ENCODE results near the gene C1orf174.

C1orf174 gene

GRCh38 chr1:3900150-3900968, at the start of gene C1orf174:
TSS of gene C1orf174 (minus strand) at chr1:3900272. CDS start at chr1:3900186, 86 bp downstream.
- DNase-seq (ENCODE audit: low spot score), result peak; percentile 100

DNA sequence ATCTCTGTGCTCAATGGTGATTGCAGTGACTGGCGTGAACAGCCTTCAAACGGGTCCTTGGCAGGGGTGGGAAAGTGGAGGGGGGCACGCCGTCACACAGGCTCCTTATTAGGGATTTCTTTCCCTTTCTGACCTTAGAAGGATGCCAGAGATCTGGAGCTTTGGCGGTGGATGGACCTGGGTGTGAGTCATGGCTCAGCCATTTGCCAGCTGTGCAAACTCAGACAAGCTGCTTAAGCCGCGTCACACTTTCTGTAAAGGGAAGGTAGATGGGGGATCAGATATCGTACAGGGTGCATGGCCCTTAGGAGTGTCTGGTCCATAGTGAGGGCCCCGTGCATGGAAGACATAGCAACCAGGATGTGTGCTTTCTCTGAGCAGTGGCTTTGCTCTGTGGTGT, 48.3 kb upstream of the C1orf174 start:
- DNase-seq (ENCODE audit: low spot score), result no peak

- no peak for DNase-seq (ENCODE audit: low spot score)
These were observed 46.1 kb upstream of the C1orf174 start for GRCh38 chr1:3945916-3946840.

DNA sequence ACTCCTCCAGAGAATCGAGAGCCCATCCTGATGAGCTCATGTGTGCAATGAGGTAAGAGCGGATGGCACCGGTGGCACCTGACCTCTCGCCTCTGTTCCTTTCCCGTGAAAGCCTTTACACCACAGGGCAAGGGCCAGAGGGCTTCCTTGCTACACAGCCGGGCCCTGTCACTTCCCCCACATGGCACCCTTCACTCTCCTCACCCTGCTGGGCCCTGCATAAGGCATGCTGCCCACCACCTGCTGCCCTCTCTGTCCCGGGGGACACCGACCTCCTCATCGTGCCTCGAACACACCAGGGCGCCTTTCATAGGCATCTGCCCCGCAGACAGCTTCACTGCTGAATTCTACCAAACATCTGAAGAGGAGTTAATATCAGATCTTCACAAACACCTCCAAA, 45.1 kb upstream of the C1orf174 start:
- no peak for DNase-seq (ENCODE audit: low spot score)

DNA sequence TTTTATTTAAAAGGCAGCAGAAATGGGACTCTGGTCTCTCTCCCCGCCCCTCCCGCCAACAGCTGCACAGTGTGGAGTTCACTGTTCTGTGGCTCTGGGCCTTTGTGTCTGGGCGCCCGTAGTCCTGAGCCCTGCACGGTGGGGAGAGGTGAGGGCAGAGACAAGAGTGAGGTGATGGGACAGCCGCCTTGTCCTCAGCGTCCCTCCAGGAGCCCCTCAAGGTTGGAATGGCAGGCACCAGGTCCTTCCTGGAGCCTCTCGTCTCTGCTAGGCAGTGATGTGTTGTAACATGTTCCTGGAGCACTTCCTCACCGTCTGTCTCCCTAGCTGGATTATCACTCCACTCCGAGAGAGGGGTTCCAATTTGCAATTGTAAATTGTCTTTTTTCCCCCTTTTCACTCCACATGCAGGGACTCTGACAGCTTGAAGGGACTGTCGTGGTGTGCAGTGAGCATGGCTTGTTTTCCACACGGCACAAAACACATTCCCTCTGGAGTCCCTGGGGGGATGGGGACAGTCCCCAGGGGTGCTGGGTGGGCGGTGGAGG, 44.6 kb upstream of the C1orf174 start:
- DNase-seq (ENCODE audit: low spot score), result no peak

DNA sequence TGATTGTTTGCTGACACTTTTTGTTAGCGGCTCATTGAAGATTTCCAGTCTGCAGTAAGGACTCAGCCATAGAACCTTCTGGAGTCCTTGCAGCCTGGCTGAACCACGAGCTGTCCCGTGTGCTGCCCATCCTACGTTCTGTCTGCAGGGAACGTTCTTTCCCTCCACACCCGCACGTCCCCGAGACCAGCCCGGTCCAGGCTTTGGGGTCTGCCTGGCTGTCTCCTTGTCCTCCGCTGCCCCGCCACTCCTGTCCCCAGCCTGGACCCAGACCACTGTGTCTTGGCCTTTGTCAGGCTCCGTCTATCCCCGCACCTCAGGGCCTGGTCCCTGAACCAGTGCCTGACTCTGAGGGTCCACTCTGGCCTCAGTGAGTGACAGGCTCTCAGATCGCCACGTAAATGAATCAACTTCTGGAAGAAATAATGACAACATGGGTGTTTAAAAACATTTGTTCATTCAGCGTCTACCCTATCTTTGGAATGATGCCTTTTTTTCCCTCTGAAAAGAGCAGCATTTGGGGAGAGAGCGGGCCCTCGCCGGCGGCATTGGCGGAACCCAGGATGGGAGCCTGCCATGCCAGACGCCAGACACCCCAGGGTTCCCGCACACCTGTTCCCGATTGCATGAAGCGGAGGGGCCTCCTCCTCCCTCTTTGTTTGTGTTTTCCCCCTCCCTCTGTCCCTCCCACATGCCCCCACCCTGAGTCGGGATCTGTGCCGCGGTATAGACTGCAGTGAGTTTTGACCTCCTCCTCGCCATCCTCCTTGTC, 43.9 kb upstream of the C1orf174 start:
- DNase-seq (ENCODE audit: low spot score), result no peak

GRCh38 chr1:3943123-3943431, 43.0 kb upstream of the C1orf174 start:
- no peak for DNase-seq (ENCODE audit: low spot score)

- DNase-seq (ENCODE audit: low spot score), result no peak
These were observed 42.5 kb upstream of the C1orf174 start for GRCh38 chr1:3942416-3943122.

- no peak for DNase-seq (ENCODE audit: low spot score)
These were observed 40.8 kb upstream of the C1orf174 start for GRCh38 chr1:3940754-3941345.

- DNase-seq (ENCODE audit: low spot score), result no peak
These were observed 40.1 kb upstream of the C1orf174 start for GRCh38 chr1:3940081-3940753.

GRCh38 chr1:3939242-3940080, 39.4 kb upstream of the C1orf174 start:
- DNase-seq (ENCODE audit: low spot score), result peak; percentile 57

DNA sequence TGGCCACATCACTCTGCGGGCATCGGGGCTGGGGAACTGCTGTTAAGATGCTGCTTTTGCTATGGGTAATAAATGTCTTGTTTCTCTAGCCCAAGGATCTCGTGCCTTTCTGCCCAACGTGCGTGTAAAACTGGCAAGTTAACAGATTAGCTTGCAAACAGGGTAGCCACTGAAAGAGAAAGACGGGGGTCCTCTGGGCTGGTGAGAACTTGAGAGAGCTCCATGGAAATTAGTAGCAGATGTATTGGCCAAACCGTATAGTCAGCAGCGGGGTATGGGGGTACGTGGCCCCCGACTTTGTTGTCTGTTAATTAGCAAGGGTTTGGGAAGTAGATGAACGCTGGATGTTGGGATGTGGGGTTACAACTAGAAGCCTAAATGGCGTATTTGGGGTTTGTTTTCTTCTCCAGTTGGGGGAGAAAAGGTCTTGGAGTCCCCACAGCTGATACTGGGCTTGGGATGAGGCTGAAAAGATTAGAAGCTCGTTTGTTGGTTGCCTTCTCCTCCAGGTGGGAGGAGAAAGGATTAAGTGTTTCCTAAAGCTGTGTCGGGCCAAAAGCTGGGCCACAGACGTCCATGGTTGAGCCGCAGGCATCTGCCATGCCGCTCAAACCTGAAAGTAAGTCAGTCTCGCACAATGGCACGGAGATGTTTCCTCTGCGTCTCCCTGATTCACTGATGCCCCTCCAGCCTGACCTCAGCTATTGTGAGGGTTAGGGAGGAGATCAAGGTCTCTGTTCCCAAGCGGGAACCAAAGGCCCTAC, 32.3 kb upstream of the C1orf174 start:
- no peak for DNase-seq (ENCODE audit: low spot score)

GRCh38 chr1:3931007-3931912, 31.2 kb upstream of the C1orf174 start:
- DNase-seq (ENCODE audit: low spot score), result no peak

GRCh38 chr1:3930301-3931006, 30.4 kb upstream of the C1orf174 start:
- DNase-seq (ENCODE audit: low spot score), result no peak

- no peak for DNase-seq (ENCODE audit: low spot score)
These were observed 29.1 kb upstream of the C1orf174 start for GRCh38 chr1:3929126-3929525.

- peak; percentile 36 for DNase-seq (ENCODE audit: low spot score)
These were observed 28.5 kb upstream of the C1orf174 start for GRCh38 chr1:3928586-3928985.

- DNase-seq (ENCODE audit: low spot score), result no peak
These were observed 26.9 kb upstream of the C1orf174 start for GRCh38 chr1:3926956-3927355.

Data from NAMALWA (cell line).